ENCODE results near the gene DNAAF1.
A peak's percentile ranks its signal among the peaks of the same experiment; 100 is the strongest.

The DNAAF1 gene

GRCh38 chr16:84143784-84144199 lies 1.3 kb upstream of the DNAAF1 start:
- H3K4me1 ChIP-seq (ENCODE audit: insufficient read depth, poor library complexity, severe bottlenecking) = no peaks in the 10 kb centered on the region
- DNase-seq (ENCODE audit: low spot score) = no peak
- peak overlapping the region; percentile 60 for H3K4me3 ChIP-seq (ENCODE audit: severe bottlenecking)
- H3K9me3 ChIP-seq (ENCODE audit: severe bottlenecking) = no peaks in the 10 kb centered on the region
- no peak overlapping the region for H3K27ac ChIP-seq (ENCODE audit: poor library complexity, severe bottlenecking)
- no peaks in the 10 kb centered on the region for H3K36me3 ChIP-seq (ENCODE audit: low read depth)
- H3K27me3 ChIP-seq (ENCODE audit: insufficient read depth, poor library complexity, severe bottlenecking) = no peaks in the 10 kb centered on the region
- no peak for TF ChIP-seq CTCF (IDR thresholded peaks at IDR 0.05; ENCODE audit: poor library complexity, severe bottlenecking)
- ATAC-seq (ENCODE audit: low read depth) = no peak

GRCh38 chr16:84144209-84144858 lies 774 bp upstream of the DNAAF1 start:
- H3K27ac ChIP-seq (ENCODE audit: poor library complexity, severe bottlenecking) = no peak overlapping the region
- peak; percentile 18 for TF ChIP-seq CTCF (IDR thresholded peaks at IDR 0.05; ENCODE audit: poor library complexity, severe bottlenecking)

GRCh38 chr16:84150926-84151325 lies 5.8 kb downstream of the DNAAF1 start:
- ATAC-seq (ENCODE audit: low read depth) (no peak), DNase-seq (ENCODE audit: low spot score) (no peak)
- Histone ChIP-seq H3K36me3 (ENCODE audit: low read depth) (no peaks in the 10 kb centered on the region), H3K4me3 (ENCODE audit: severe bottlenecking) (no peak overlapping the region), H3K27me3 (ENCODE audit: insufficient read depth, poor library complexity, severe bottlenecking) (no peaks in the 10 kb centered on the region), H3K27ac (ENCODE audit: poor library complexity, severe bottlenecking) (no peak overlapping the region), H3K9me3 (ENCODE audit: severe bottlenecking) (peaks cover 2% of the 10 kb centered on the region), H3K4me1 (ENCODE audit: insufficient read depth, poor library complexity, severe bottlenecking) (no peaks in the 10 kb centered on the region)
- TF ChIP-seq CTCF (IDR thresholded peaks at IDR 0.05; ENCODE audit: poor library complexity, severe bottlenecking) = no peak

More at GRCh38 chr16:84144209-84144858, 774 bp upstream of the DNAAF1 start:
- no peak for DNase-seq (ENCODE audit: low spot score)
- Histone ChIP-seq H3K4me1 (ENCODE audit: insufficient read depth, poor library complexity, severe bottlenecking) (no peaks in the 10 kb centered on the region), H3K9me3 (ENCODE audit: severe bottlenecking) (no peaks in the 10 kb centered on the region), H3K4me3 (ENCODE audit: severe bottlenecking) (peak overlapping the region; percentile 60), H3K27me3 (ENCODE audit: insufficient read depth, poor library complexity, severe bottlenecking) (no peaks in the 10 kb centered on the region), H3K36me3 (ENCODE audit: low read depth) (no peaks in the 10 kb centered on the region)
- ATAC-seq (ENCODE audit: low read depth) = peak; percentile 37; the same call in 2 of the 3 replicates

GRCh38 chr16:84153660-84154214 lies 8.6 kb downstream of the DNAAF1 start:
- peaks cover 4% of the 10 kb centered on the region for H3K9me3 ChIP-seq (ENCODE audit: severe bottlenecking)
- H3K4me1 ChIP-seq (ENCODE audit: insufficient read depth, poor library complexity, severe bottlenecking) = no peaks in the 10 kb centered on the region
- DNase-seq (ENCODE audit: low spot score) (no peak), ATAC-seq (ENCODE audit: low read depth) (no peak)
- H3K27me3 ChIP-seq (ENCODE audit: insufficient read depth, poor library complexity, severe bottlenecking) = no peaks in the 10 kb centered on the region
- TF ChIP-seq CTCF (IDR thresholded peaks at IDR 0.05; ENCODE audit: poor library complexity, severe bottlenecking) = no peak
- H3K27ac ChIP-seq (ENCODE audit: poor library complexity, severe bottlenecking) = no peak overlapping the region
- H3K4me3 ChIP-seq (ENCODE audit: severe bottlenecking) = no peak overlapping the region
- H3K36me3 ChIP-seq (ENCODE audit: low read depth) = no peaks in the 10 kb centered on the region

- Histone ChIP-seq H3K4me3 (ENCODE audit: severe bottlenecking) (no peak overlapping the region), H3K9me3 (ENCODE audit: severe bottlenecking) (peaks cover 4% of the 10 kb centered on the region), H3K27ac (ENCODE audit: poor library complexity, severe bottlenecking) (no peak overlapping the region), H3K4me1 (ENCODE audit: insufficient read depth, poor library complexity, severe bottlenecking) (no peaks in the 10 kb centered on the region), H3K27me3 (ENCODE audit: insufficient read depth, poor library complexity, severe bottlenecking) (no peaks in the 10 kb centered on the region), H3K36me3 (ENCODE audit: low read depth) (no peaks in the 10 kb centered on the region)
- TF ChIP-seq CTCF (IDR thresholded peaks at IDR 0.05; ENCODE audit: poor library complexity, severe bottlenecking) = no peak
- ATAC-seq (ENCODE audit: low read depth) = no peak
- no peak for DNase-seq (ENCODE audit: low spot score)
Measured at GRCh38 chr16:84155226-84155625, 10.1 kb downstream of the DNAAF1 start.

Data from RWPE2 (cell line).